MM.1S (cell line): ENCODE results near the gene CD3D.

ENCODE experiments used
- CTCF ChIP-seq: fragments of 300-600 bp; sonication (generic); IDR thresholded peaks from 2 replicates; pipeline ENCODE4 v1.5.1; 2016; ENCODE audit warnings: antibody characterized with exemption, low read length, mixed read lengths
- EZH2 ChIP-seq: fragments of 300-600 bp; sonication (generic); optimal IDR thresholded peaks from 2 replicates; pipeline ENCODE3; 2017; ENCODE audit warnings: low read depth, mild to moderate bottlenecking, antibody characterized with exemption, low read length, mixed read lengths
- EZH2phosphoT487 ChIP-seq: fragments of 300-600 bp; sonication (generic); IDR thresholded peaks from 2 replicates; pipeline ENCODE4 v1.6.1; 2018; ENCODE audit warnings: antibody characterized with exemption, low read length

DNA sequence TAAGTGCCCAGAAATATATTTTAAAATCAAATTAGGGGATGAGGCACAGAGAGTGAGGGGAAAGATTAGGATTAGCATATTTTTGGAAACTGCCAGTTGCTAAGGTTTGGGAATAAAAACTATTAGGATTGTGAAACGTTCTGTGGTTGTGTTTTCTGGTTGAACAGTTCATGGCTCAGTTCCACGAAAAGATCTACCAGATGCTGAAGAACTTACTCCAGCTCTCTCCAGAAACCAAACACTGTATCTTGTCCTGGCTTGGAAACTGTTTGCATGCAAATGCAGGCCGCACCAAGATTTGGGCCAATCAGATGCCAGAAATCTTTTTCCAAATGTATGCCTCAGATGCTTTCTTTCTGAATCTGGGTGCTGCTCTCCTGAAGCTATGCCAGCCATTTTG lies 32.2 kb upstream of the CD3D start:
- TF ChIP-seq CTCF (no peak), EZH2 (no peak), EZH2phosphoT487 (no peak)
